ENCODE data around the gene FOXO1. TPM values are rescaled to one million over a fixed set of nuclear protein-coding genes. Genes with fewer than 3 reads are reported as not detected.

Gene FOXO1
- total RNA-seq, 4 donors from 2014 or later: 9.1 to 42.3 (median 14.2) TPM

- Histone ChIP-seq H3K9me3 (no peaks in the 10 kb centered on the region), H3K4me3 (no peak overlapping the region), H3K4me1 (peaks cover 5 to 79% (median 37%) of the 10 kb centered on the region in 3 donors), H3K27me3 (no peaks in the 10 kb centered on the region), H3K36me3 (no peaks in the 10 kb centered on the region), H3K27ac (peak overlapping the region in 2 of 4 donors; percentile 27 to 58)
- WGBS, 2 donors: 78 to 79% methylated on average over 10 of the region's 10 CpGs
- TF ChIP-seq CTCF (IDR thresholded peaks at IDR 0.05) (no peak), POLR2A (IDR thresholded peaks at IDR 0.05) (no peak)
- DNase-seq: no peak
- intact Hi-C loops (cut with DNase I): no loop called here
Observed at GRCh38 chr13:40568246-40569023, 98.0 kb downstream of the FOXO1 start.

- intact Hi-C loops (cut with DNase I): no loop called here
- Histone ChIP-seq H3K4me3 (no peak overlapping the region), H3K4me1 (peaks cover 5 to 87% (median 52%) of the 10 kb centered on the region in 3 donors), H3K36me3 (no peaks in the 10 kb centered on the region), H3K27me3 (no peaks in the 10 kb centered on the region), H3K9me3 (no peaks in the 10 kb centered on the region), H3K27ac (no peak overlapping the region)
- 64 to 76% methylated on average over 2 of the region's 2 CpGs for WGBS, 2 donors
- DNase-seq: no peak
- TF ChIP-seq CTCF (IDR thresholded peaks at IDR 0.05) (no peak), POLR2A (IDR thresholded peaks at IDR 0.05) (no peak)
Observed at GRCh38 chr13:40566811-40567210, 99.6 kb downstream of the FOXO1 start.

GRCh38 chr13:40565282-40566148, 100.9 kb downstream of the FOXO1 start:
- Histone ChIP-seq H3K4me3 (no peak overlapping the region), H3K9me3 (no peaks in the 10 kb centered on the region), H3K27ac (peak overlapping the region in 2 of 4 donors; percentile 36 to 53), H3K27me3 (no peaks in the 10 kb centered on the region), H3K36me3 (peaks cover 0 to 1% (median 0%) of the 10 kb centered on the region in 3 donors), H3K4me1 (peaks cover 5 to 93% (median 52%) of the 10 kb centered on the region in 3 donors)
- TF ChIP-seq POLR2A (IDR thresholded peaks at IDR 0.05) (no peak), CTCF (IDR thresholded peaks at IDR 0.05) (no peak)
- no peak for DNase-seq
- 90 to 96% methylated on average over 5 of the region's 5 CpGs for WGBS, 2 donors
- intact Hi-C loops (cut with DNase I): no loop called here

- H3K27ac ChIP-seq: peak overlapping the region in 3 of 4 donors; percentile 36 to 53 (median 52)
Observed at GRCh38 chr13:40564342-40565001, 102.0 kb downstream of the FOXO1 start.

More at GRCh38 chr13:40564342-40565001, 102.0 kb downstream of the FOXO1 start:
- H3K4me1 ChIP-seq: peaks cover 5 to 89% (median 52%) of the 10 kb centered on the region in 3 donors
- intact Hi-C loops (cut with DNase I): no loop called here
- TF ChIP-seq CTCF (IDR thresholded peaks at IDR 0.05): no peak
- H3K4me3 ChIP-seq: no peak overlapping the region
- H3K9me3 ChIP-seq: no peaks in the 10 kb centered on the region
- peaks cover 0 to 12% (median 0%) of the 10 kb centered on the region in 3 donors for H3K36me3 ChIP-seq
- DNase-seq: no peak
- H3K27me3 ChIP-seq: no peaks in the 10 kb centered on the region
- 58 to 63% methylated on average over 11 to 15 of the region's 15 CpGs for WGBS, 2 donors

All from esophagus squamous epithelium (tissue), 5 donors.